ENCODE data around the gene PATL2. TPM values are rescaled to one million over a fixed set of nuclear protein-coding genes. Genes with fewer than 3 reads are reported as not detected.
"Not testable (repeated sequence)": the region's sequence is repeated elsewhere in the genome, so short reads cannot be mapped to it uniquely, and the experiment has no call there.

PATL2 gene
- total RNA-seq, 1 donor, result 19.2 TPM

DNA sequence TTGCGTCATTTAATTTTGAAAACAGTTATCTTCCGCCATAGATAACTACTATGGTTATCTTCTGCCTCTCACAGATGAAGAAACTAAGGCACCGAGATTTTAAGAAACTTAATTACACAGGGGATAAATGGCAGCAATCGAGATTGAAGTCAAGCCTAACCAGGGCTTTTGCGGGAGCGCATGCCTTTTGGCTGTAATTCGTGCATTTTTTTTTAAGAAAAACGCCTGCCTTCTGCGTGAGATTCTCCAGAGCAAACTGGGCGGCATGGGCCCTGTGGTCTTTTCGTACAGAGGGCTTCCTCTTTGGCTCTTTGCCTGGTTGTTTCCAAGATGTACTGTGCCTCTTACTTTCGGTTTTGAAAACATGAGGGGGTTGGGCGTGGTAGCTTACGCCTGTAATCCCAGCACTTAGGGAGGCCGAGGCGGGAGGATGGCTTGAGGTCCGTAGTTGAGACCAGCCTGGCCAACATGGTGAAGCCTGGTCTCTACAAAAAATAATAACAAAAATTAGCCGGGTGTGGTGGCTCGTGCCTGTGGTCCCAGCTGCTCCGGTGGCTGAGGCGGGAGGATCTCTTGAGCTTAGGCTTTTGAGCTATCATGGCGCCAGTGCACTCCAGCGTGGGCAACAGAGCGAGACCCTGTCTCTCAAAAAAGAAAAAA, 1.4 kb upstream of the PATL2 start:
- Histone ChIP-seq H3K27me3 (ENCODE audit: insufficient read depth, low read length) (no peaks in the 10 kb centered on the region), H3K4me1 (ENCODE audit: insufficient read depth, low read length) (peaks cover 57% of the 10 kb centered on the region), H3K4me3 (ENCODE audit: low read length) (peak overlapping the region; percentile 100), H3K9me3 (ENCODE audit: low read depth, low read length) (no peaks in the 10 kb centered on the region)

DNA sequence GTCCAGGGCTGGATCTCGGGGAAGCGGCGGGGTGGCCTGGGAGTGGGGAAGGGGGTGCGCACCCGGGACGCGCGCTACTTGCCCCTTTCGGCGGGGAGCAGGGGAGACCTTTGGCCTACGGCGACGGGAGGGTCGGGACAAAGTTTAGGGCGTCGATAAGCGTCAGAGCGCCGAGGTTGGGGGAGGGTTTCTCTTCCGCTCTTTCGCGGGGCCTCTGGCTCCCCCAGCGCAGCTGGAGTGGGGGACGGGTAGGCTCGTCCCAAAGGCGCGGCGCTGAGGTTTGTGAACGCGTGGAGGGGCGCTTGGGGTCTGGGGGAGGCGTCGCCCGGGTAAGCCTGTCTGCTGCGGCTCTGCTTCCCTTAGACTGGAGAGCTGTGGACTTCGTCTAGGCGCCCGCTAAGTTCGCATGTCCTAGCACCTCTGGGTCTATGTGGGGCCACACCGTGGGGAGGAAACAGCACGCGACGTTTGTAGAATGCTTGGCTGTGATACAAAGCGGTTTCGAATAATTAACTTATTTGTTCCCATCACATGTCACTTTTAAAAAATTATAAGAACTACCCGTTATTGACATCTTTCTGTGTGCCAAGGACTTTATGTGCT, 721 bp upstream of the PATL2 start:
- peaks cover 51% of the 10 kb centered on the region for H3K4me1 ChIP-seq (ENCODE audit: insufficient read depth, low read length)
- H3K27me3 ChIP-seq (ENCODE audit: insufficient read depth, low read length), result no peaks in the 10 kb centered on the region
- H3K9me3 ChIP-seq (ENCODE audit: low read depth, low read length), result no peaks in the 10 kb centered on the region
- peak overlapping the region; percentile 100 for H3K4me3 ChIP-seq (ENCODE audit: low read length)

DNA sequence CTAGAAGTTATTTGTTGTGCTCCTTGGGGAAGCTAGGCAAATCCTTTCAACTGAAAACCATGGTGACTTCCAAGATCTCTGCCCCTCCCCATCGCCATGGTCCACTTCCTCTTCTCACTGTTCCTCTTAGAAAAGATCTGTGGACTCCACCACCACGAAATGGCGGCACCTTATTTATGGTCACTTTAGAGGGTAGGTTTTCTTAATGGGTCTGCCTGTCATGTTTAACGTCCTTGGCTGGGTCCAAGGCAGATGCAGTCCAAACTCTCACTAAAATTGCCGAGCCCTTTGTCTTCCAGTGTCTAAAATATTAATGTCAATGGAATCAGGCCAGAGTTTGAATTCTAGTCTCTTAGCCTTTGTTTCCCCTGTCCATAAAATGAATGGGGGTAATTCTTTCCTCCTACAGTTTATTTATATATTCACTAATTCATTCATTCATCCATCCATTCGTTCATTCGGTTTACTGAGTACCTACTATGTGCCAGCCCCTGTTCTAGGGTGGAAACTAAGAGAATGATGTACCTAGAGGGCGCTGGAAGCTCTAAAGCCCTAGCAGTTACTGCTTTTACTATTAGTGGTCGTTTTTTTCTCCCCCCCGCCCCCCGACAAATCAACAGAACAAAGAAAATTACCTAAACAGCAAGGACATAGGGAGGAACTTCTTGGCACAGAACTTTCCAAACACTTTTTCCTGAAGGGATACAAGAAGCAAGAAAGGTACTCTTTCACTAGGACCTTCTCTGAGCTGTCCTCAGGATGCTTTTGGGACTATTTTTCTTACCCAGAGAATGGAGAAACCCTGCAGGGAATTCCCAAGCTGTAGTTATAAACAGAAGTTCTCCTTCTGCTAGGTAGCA, 657 bp downstream of the PATL2 start:
- no peaks in the 10 kb centered on the region for H3K27me3 ChIP-seq (ENCODE audit: insufficient read depth, low read length)
- H3K9me3 ChIP-seq (ENCODE audit: low read depth, low read length), result no peaks in the 10 kb centered on the region
- peaks cover 37% of the 10 kb centered on the region for H3K4me1 ChIP-seq (ENCODE audit: insufficient read depth, low read length)
- H3K4me3 ChIP-seq (ENCODE audit: low read length), result peak overlapping the region; percentile 100

DNA sequence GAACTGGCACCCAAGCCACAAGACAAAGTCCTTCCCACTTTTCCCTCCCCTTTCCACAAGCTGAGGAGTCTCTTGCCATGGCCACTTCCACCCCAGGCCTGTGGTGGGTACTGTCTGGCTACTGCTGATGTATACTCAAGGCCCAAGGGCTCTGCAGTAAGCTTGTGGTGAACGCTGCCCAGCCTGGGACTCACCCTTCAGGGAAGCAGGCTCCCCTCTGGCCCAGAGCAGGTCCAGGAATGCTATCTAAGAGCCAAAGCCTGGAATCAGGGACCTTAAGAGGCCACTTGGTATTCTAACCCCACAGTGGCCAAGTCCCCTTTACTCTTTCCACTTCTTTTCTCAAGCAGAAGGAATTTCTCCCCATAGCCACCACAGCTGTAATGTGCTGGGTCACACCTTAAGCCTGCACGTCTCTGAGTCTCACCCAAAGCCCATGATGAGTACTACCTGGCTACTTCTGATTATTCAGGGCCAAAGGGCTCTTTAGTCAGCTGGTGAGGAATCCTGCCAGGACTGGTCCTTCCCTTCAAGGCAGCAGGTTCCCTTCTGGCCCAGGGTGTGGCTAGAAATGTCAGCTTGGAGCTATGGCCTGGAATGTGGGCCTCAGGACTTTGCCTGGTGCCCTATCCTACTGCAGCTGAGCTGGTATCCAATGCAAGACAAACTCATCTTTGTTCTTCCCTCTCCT, 4.0 kb downstream of the PATL2 start:
- H3K27me3 ChIP-seq (ENCODE audit: insufficient read depth, low read length), result no peaks in the 10 kb centered on the region
- H3K9me3 ChIP-seq (ENCODE audit: low read depth, low read length), result peaks cover 6% of the 10 kb centered on the region
- peaks cover 16% of the 10 kb centered on the region for H3K4me1 ChIP-seq (ENCODE audit: insufficient read depth, low read length)
- no peak overlapping the region for H3K4me3 ChIP-seq (ENCODE audit: low read length)

DNA sequence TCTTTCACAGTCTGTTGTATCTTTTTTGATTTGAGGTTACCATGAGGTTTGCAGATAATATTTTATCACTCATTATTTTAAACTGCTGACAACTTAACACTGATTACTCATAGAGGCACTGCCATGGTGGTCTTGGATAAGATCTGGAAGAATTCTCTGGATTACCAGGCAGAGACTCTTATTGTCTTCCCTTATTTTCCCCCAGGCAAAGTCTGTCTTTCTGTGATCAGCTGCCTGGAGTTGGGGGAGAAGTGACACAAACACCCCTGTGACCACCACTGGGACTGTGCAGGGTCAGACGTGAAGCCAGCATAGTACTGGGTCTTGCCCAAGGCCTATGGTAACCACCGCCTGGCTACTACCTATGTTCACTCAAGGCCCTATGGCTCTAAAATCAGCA, 4.7 kb downstream of the PATL2 start:
- Histone ChIP-seq H3K4me1 (ENCODE audit: insufficient read depth, low read length) (peaks cover 16% of the 10 kb centered on the region), H3K9me3 (ENCODE audit: low read depth, low read length) (peaks cover 11% of the 10 kb centered on the region), H3K27me3 (ENCODE audit: insufficient read depth, low read length) (no peaks in the 10 kb centered on the region), H3K4me3 (ENCODE audit: low read length) (no peak overlapping the region)

DNA sequence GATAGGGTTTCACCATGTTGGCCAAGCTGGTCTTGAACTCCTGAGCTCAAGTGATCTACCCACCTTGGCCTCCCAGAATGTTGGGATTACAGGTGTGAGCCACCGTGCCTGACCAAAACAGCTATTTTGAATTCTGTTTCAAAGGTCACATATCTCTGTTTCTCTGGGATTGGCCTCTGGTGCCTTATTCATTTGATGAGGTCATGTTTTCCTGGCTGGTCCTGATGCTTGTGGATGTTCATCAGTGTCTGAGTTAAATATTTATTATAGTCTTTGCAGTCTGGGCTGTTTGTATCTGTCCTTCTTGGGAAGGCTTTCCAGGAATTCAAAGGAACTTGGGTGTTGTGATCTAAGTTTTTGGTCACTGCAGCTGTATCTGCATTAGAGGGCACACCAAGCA, 5.1 kb downstream of the PATL2 start:
- no peaks in the 10 kb centered on the region for H3K27me3 ChIP-seq (ENCODE audit: insufficient read depth, low read length)

DNA sequence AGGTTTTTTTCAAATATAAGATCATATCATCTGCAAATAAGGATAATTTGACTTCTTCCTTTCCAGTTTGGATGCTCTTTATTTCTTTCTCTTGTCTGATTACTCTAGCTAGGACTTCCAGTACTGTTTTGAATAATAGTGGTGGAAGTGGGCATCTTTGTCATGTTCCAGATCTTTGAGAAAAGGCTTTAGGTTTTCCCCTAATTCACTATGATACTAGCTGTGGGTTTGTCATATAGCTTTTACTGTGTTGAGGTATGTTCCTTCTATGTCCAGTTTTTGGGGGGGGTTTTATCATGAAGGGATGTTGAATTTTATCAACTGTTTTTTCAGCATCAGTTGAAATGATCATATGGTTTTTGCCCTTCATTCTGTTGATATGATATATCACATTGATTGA, 10.4 kb downstream of the PATL2 start:
- H3K9me3 ChIP-seq (ENCODE audit: low read depth, low read length), result peaks cover 11% of the 10 kb centered on the region
- H3K4me1 ChIP-seq (ENCODE audit: insufficient read depth, low read length); H3K27me3 ChIP-seq (ENCODE audit: insufficient read depth, low read length); H3K4me3 ChIP-seq (ENCODE audit: low read length): not testable (repeated sequence)

More for the DNA sequence above, 5.1 kb downstream of the PATL2 start:
- Histone ChIP-seq H3K4me1 (ENCODE audit: insufficient read depth, low read length) (peaks cover 16% of the 10 kb centered on the region), H3K4me3 (ENCODE audit: low read length) (no peak overlapping the region), H3K9me3 (ENCODE audit: low read depth, low read length) (peaks cover 11% of the 10 kb centered on the region)

DNA sequence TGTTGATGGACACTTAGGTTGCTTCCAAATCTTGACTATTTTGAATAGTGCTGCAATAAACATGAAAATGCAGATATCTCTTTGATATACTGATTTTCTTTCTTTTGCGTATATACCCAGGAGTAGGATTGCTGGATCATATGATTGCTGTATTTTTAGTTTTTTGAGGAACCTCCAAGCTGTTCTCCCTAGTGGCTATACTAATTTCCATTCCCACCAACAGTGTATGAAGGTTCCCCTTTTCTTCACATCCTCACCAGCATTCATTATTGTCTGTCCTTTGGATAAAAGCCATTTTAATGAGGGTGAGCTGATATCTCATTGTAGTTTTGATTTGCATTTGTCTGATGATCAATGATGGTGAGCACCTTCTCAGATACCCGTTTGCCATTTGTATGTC, 12.5 kb downstream of the PATL2 start:
- Histone ChIP-seq H3K4me3 (ENCODE audit: low read length) (no peak overlapping the region), H3K27me3 (ENCODE audit: insufficient read depth, low read length) (no peaks in the 10 kb centered on the region), H3K4me1 (ENCODE audit: insufficient read depth, low read length) (peaks cover 4% of the 10 kb centered on the region), H3K9me3 (ENCODE audit: low read depth, low read length) (peaks cover 9% of the 10 kb centered on the region)

DNA sequence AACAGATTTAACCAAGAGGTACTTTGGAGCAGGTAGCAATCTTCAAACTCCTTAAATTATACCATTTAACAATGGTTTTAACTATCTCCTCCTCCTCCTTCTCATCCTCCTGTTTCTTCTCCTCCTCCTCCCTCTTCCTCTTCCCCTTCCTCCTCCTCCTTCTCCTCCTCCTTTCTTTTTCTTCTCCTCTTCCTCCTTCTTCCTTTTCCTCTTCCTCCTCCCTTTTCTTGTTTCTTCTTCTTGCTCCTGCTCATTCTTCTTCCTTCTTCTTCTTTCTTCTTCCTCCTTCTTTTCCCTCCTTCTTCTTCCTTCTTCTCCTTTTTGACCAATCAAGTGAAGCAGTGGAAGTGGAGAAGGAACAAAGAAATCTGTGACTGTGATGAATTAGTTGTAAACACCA, 14.1 kb downstream of the PATL2 start:
- Histone ChIP-seq H3K4me1 (ENCODE audit: insufficient read depth, low read length) (peaks cover 4% of the 10 kb centered on the region), H3K4me3 (ENCODE audit: low read length) (no peak overlapping the region), H3K27me3 (ENCODE audit: insufficient read depth, low read length) (no peaks in the 10 kb centered on the region), H3K9me3 (ENCODE audit: low read depth, low read length) (peaks cover 4% of the 10 kb centered on the region)

DNA sequence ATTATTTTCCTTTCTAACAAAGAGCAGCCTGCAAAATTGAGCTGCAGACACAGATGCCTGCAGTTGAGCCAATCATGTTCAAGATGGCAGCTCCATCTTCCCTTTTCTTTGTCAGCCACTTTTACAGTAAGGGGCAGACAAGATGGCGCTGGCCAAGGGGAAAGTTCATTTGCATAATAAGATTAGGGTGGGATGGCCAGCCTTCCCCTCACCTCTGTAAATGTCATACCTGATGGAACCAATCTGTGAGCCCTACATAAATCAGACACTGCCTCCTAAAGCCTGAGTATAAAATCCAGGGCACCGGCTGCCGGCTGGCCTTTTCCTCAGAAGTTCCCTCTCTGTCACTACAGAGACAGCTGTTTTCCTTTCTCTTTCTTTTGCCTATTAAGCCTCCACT, 15.8 kb downstream of the PATL2 start:
- Histone ChIP-seq H3K4me3 (ENCODE audit: low read length) (no peak overlapping the region), H3K9me3 (ENCODE audit: low read depth, low read length) (no peaks in the 10 kb centered on the region), H3K4me1 (ENCODE audit: insufficient read depth, low read length) (peaks cover 4% of the 10 kb centered on the region), H3K27me3 (ENCODE audit: insufficient read depth, low read length) (no peaks in the 10 kb centered on the region)

DNA sequence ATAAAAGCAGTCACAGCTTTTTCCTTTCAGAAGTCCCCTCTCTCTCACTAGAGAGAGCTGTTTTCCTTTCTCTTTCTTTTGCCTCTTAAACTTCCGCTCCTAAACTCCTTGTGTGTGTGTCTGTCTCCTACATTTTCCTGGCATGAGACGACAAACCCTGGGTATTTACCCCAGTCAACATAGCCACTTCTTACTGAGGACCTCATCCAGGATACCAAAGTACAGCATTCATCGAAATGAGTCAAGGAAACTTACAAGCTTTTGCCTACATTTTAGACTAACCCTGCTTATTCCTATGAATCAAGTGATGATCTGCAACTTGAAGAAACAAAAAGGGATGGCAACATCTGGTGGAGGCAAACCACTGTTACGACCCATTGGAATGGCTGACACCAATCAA, 16.7 kb downstream of the PATL2 start:
- Histone ChIP-seq H3K4me3 (ENCODE audit: low read length) (no peak overlapping the region), H3K27me3 (ENCODE audit: insufficient read depth, low read length) (no peaks in the 10 kb centered on the region), H3K9me3 (ENCODE audit: low read depth, low read length) (no peaks in the 10 kb centered on the region), H3K4me1 (ENCODE audit: insufficient read depth, low read length) (peaks cover 4% of the 10 kb centered on the region)

DNA sequence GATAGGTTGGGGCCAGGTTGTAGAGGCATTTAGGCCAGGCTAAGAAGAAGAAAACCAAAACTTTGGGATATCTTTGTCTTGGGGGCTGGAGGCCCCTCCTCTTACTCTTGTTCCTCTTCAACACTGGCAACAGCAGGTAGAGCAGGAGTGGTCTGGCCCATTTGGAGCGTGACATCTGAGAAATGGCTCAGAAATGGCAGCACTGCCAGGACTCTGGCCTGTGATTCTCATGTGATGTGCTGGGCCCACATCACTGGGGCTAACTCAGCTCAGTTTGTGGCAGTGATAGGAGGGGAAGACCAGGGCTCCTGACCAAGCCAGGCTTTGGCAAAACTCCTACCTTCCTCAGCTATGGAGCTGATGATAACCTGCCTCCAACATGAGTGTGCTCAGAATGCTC, 18.5 kb downstream of the PATL2 start:
- no peaks in the 10 kb centered on the region for H3K27me3 ChIP-seq (ENCODE audit: insufficient read depth, low read length)
- H3K4me3 ChIP-seq (ENCODE audit: low read length), result no peak overlapping the region
- H3K9me3 ChIP-seq (ENCODE audit: low read depth, low read length), result no peaks in the 10 kb centered on the region
- H3K4me1 ChIP-seq (ENCODE audit: insufficient read depth, low read length), result no peaks in the 10 kb centered on the region

DNA sequence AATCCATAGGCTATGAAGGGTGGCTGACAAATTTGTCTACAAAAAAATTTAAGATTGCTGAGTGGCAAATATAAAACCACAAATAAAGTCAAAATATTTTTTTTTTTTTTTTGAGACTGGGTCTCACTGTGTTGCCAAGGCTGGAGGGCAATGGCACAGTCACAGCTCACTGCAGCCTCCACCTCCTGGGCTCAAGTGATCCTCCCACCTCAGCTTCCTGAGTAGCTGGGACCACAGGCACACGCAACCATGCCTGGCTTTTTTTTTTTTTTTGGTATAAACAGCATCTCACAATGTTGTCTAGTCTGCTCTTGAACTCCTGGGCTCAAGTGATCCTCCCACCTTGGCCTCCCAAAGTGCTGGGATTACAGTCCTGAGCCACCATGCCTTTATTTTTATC, 20.9 kb downstream of the PATL2 start:
- not testable (repeated sequence) for H3K4me3 ChIP-seq (ENCODE audit: low read length)

DNA sequence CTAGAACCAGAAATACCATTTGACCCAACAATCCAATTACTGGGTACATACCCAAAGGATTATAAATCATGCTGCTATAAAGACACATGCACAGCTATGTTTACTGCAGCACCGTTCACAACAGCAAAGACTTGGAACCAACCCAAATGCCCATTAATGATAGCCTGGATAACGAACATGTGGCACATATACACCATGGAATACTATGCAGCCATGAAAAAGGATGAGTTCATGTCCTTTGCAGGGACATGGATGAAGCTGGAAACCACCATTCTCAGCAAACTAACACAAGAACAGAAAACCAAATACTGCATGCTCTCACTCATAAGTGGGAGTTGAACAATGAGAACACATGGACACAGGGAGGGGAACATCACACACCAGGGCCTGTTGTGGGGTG, 21.8 kb downstream of the PATL2 start:
- not testable (repeated sequence) for H3K4me1 ChIP-seq (ENCODE audit: insufficient read depth, low read length); H3K4me3 ChIP-seq (ENCODE audit: low read length); H3K27me3 ChIP-seq (ENCODE audit: insufficient read depth, low read length); H3K9me3 ChIP-seq (ENCODE audit: low read depth, low read length)

More for the DNA sequence above, 20.9 kb downstream of the PATL2 start:
- not testable (repeated sequence) for H3K4me1 ChIP-seq (ENCODE audit: insufficient read depth, low read length); H3K9me3 ChIP-seq (ENCODE audit: low read depth, low read length); H3K27me3 ChIP-seq (ENCODE audit: insufficient read depth, low read length)
